KMS-11 (cell line): Measurements from ENCODE around the gene ADAMTS14.

Experiments used
- H2AFZ ChIP-seq: fragments of 200-600 bp; sonication (generic); 2 replicates; pipeline ENCODE4 v1.6.1; 2016; ENCODE audit warnings: antibody characterized with exemption, mixed run types, low read depth
- H3K27ac ChIP-seq: fragments of 200-600 bp; sonication (generic); 2 replicates; pipeline ENCODE4 v1.6.1; 2016; ENCODE audit warnings: mild to moderate bottlenecking, mixed run types
- H3K27me3 ChIP-seq: fragments of 200-600 bp; sonication (generic); 2 replicates; pipeline ENCODE4 v1.6.1; 2017; ENCODE audit warnings: mild to moderate bottlenecking, low read depth, mixed run types, moderate library complexity; ENCODE audit not compliant: insufficient read depth
- H3K36me3 ChIP-seq: fragments of 200-600 bp; sonication (generic); 2 replicates; pipeline ENCODE4 v1.6.1; 2017; ENCODE audit warnings: mild to moderate bottlenecking, mixed run types; ENCODE audit not compliant: insufficient read depth
- H3K4me1 ChIP-seq: fragments of 200-600 bp; sonication (generic); 2 replicates; pipeline ENCODE4 v1.6.1; 2016; ENCODE audit warnings: mild to moderate bottlenecking, low read depth, mixed run types; ENCODE audit not compliant: poor library complexity, severe bottlenecking
- H3K4me2 ChIP-seq: fragments of 200-600 bp; sonication (generic); 2 replicates; pipeline ENCODE4 v1.7.0; 2016; ENCODE audit warnings: mild to moderate bottlenecking, mixed run types
- H3K4me3 ChIP-seq: fragments of 200-600 bp; sonication (generic); IDR thresholded peaks from 2 replicates; pipeline ENCODE4 v1.6.1; 2017; ENCODE audit warnings: low read depth, low read length, mixed read lengths; ENCODE audit not compliant: insufficient read depth
- H3K79me2 ChIP-seq: fragments of 200-600 bp; sonication (generic); 2 replicates; pipeline ENCODE4 v1.6.1; 2016; ENCODE audit warnings: low read depth, mixed run types; ENCODE audit not compliant: insufficient read depth
- H3K9ac ChIP-seq: fragments of 200-600 bp; sonication (generic); 2 replicates; pipeline ENCODE4 v1.6.1; 2016; ENCODE audit warnings: mild to moderate bottlenecking, mixed run types
- H4K20me1 ChIP-seq: fragments of 200-600 bp; sonication (generic); 2 replicates; pipeline ENCODE4 v1.6.1; 2016; ENCODE audit warnings: mild to moderate bottlenecking, mixed run types; ENCODE audit not compliant: insufficient read depth
- CTCF ChIP-seq: fragments of 200-600 bp; sonication (generic); conservative IDR thresholded peaks from 2 replicates; pipeline ENCODE4 v1.6.1; 2017; ENCODE audit warnings: low read depth, mild to moderate bottlenecking, antibody characterized with exemption, low read length, moderate library complexity, mixed read lengths

Gene ADAMTS14

DNA sequence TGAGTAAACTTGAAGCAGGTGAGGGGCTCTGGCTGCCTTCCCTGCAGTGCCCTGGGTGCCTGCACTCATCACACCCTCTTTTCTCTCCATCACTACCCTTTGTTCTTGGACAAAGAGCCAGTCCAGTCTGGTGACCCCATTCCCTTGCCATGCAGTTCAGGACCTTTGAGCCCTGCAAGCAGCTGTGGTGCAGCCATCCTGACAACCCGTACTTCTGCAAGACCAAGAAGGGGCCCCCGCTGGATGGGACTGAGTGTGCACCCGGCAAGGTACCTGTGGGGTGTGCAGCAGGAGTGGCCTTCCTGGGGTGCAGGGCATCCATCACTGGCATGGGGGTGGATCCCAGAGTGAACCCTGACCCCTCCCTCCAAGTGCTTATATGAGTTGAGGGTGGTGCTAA lies 64.2 kb downstream of the ADAMTS14 start:
- Histone ChIP-seq H3K79me2 (no peaks in the 10 kb centered on the region), H3K36me3 (no peaks in the 10 kb centered on the region), H4K20me1 (no peaks in the 10 kb centered on the region), H3K4me2 (no peak overlapping the region), H3K4me3 (no peak overlapping the region), H3K9ac (no peak overlapping the region), H2AFZ (no peak overlapping the region), H3K27me3 (peaks cover 2% of the 10 kb centered on the region; the same call in 1 of the 2 replicates), H3K27ac (no peak overlapping the region), H3K4me1 (no peaks in the 10 kb centered on the region)
- TF ChIP-seq CTCF: no peak

- H3K36me3 ChIP-seq: no peaks in the 10 kb centered on the region
- peaks cover 2% of the 10 kb centered on the region; the same call in 1 of the 2 replicates for H3K27me3 ChIP-seq
- no peak overlapping the region for H3K9ac ChIP-seq
- no peak overlapping the region for H3K4me3 ChIP-seq
- no peaks in the 10 kb centered on the region for H3K4me1 ChIP-seq
- H3K4me2 ChIP-seq: no peak overlapping the region
- H2AFZ ChIP-seq: no peak overlapping the region
- H3K79me2 ChIP-seq: no peaks in the 10 kb centered on the region
- no peak overlapping the region for H3K27ac ChIP-seq
- no peak for TF ChIP-seq CTCF
- H4K20me1 ChIP-seq: no peaks in the 10 kb centered on the region
These were observed 64.9 kb downstream of the ADAMTS14 start for GRCh38 chr10:70737250-70737649.

DNA sequence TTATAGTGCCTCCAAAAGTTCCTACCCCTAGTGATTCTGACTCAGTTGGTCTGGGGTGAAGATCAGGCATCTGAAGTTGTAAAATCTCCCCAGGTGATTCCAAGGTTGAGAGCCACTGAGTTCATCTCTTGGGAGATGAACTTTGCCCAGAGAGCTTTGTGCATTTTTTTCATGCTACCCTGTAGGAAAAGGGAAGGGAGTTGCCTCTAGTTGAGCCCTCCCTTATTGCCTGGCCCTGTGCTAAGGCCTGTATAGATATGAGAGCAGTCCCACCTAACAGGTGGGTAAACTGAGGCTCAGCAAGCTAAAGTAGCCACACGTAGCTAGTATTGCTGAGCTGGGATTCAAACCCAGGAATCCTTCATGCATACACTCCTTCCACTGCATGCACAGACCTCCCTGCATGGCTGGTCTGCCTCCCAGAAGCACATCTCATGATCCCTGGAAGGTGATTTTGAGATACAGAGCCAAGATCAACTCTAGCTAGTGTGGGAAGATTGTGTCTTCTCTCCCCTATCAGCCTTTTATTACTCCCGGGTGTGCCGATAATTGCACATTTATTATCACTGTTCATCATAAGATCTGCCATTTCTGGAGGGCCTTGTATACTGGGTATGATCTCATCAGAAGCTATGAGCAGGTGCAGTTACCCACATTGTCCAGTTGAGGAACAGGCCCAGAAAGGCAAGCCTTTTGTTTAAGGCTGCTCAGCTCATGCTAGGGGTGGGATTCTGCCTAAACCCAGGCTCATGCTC lies 65.9 kb downstream of the ADAMTS14 start:
- no peak overlapping the region for H2AFZ ChIP-seq
- no peak for TF ChIP-seq CTCF
- H3K9ac ChIP-seq: no peak overlapping the region
- H4K20me1 ChIP-seq: no peaks in the 10 kb centered on the region
- H3K4me2 ChIP-seq: no peak overlapping the region
- no peaks in the 10 kb centered on the region for H3K4me1 ChIP-seq
- H3K27me3 ChIP-seq: peaks cover 2% of the 10 kb centered on the region; the same call in 1 of the 2 replicates
- no peak overlapping the region for H3K27ac ChIP-seq
- H3K36me3 ChIP-seq: no peaks in the 10 kb centered on the region
- H3K79me2 ChIP-seq: no peaks in the 10 kb centered on the region
- H3K4me3 ChIP-seq: no peak overlapping the region

DNA sequence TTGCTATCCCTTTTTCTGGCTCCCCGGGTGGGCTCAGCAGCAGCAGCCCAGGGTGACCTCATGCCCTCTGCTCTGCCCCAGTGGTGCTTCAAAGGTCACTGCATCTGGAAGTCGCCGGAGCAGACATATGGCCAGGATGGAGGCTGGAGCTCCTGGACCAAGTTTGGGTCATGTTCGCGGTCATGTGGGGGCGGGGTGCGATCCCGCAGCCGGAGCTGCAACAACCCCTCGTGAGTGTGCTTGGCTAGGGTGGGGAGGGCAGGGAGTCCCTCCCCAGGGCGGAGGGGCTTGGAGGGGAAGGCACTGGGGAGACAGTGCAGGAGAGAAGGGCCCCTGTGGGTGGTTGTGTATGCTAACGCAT lies 66.4 kb downstream of the ADAMTS14 start:
- no peaks in the 10 kb centered on the region for H4K20me1 ChIP-seq
- peaks cover 2% of the 10 kb centered on the region; the same call in 1 of the 2 replicates for H3K27me3 ChIP-seq
- no peak for TF ChIP-seq CTCF
- H3K27ac ChIP-seq: no peak overlapping the region
- no peak overlapping the region for H3K9ac ChIP-seq
- H3K4me2 ChIP-seq: no peak overlapping the region
- H3K36me3 ChIP-seq: no peaks in the 10 kb centered on the region
- no peak overlapping the region for H2AFZ ChIP-seq
- H3K4me1 ChIP-seq: no peaks in the 10 kb centered on the region
- no peak overlapping the region for H3K4me3 ChIP-seq
- no peaks in the 10 kb centered on the region for H3K79me2 ChIP-seq
